Natural killer cell (primary cell): ENCODE measurements around the gene GRM7. TPM values are rescaled to one million over a fixed set of nuclear protein-coding genes. Genes with fewer than 3 reads are reported as not detected.

Experiments
- ATAC-seq, 3 donors: fragments of 150-1000 bp in 2 of 3; fragments of 200-7000 bp in 1 of 3; cut with Tn5 transposase; 1 replicate in 1 of 3; 2 replicates in 2 of 3; pipeline ENCODE4 v1.10.0; 2021; ENCODE audit warnings: mild to moderate bottlenecking in 2 of 3, moderate library complexity in 2 of 3
- DNase-seq, 2 donors: peaks; one replicate each; pipeline versions ENCODE4 v3.0.0 to v3.0.0-alpha.2; 2013 to 2021; ENCODE audit warnings: mixed read lengths in 1 of 2
- H3K27ac ChIP-seq: one replicate; pipeline ENCODE4 v1.5.1; 2013; ENCODE audit warnings: mild to moderate bottlenecking, low read length
- H3K27me3 ChIP-seq: one replicate; pipeline ENCODE4 v1.6.1; 2013; ENCODE audit warnings: low read length; ENCODE audit not compliant: control insufficient read depth, insufficient read depth
- H3K36me3 ChIP-seq: one replicate; pipeline ENCODE4 v1.6.1; 2013; ENCODE audit warnings: low read length; ENCODE audit not compliant: control insufficient read depth, insufficient read depth
- H3K4me1 ChIP-seq: one replicate; pipeline ENCODE4 v1.6.1; 2013; ENCODE audit warnings: low read length; ENCODE audit not compliant: control insufficient read depth, insufficient read depth
- H3K4me3 ChIP-seq: one replicate; pipeline ENCODE4 v1.5.1; 2013; ENCODE audit warnings: low read length
- H3K9me3 ChIP-seq: one replicate; pipeline ENCODE4 v1.6.1; 2013; ENCODE audit warnings: low read length; ENCODE audit not compliant: control insufficient read depth, insufficient read depth
- H3K27ac Mint-ChIP-seq, 2 donors: one replicate each; pipeline ENCODE4 v1.8.0; 2022; ENCODE audit warnings: mild to moderate bottlenecking in 2 of 2, mixed read lengths in 2 of 2, moderate library complexity in 1 of 2
- H3K27me3 Mint-ChIP-seq, 2 donors: one replicate each; pipeline ENCODE4 v1.8.0; 2022; ENCODE audit warnings: low read depth in 2 of 2, mixed read lengths in 2 of 2
- H3K36me3 Mint-ChIP-seq: one replicate; pipeline ENCODE4 v1.8.0; 2022; ENCODE audit warnings: mixed read lengths
- H3K4me1 Mint-ChIP-seq, 2 donors: one replicate each; pipeline ENCODE4 v1.8.0; 2022; ENCODE audit warnings: mixed read lengths in 2 of 2
- H3K4me3 Mint-ChIP-seq: one replicate; pipeline ENCODE4 v1.8.0; 2022; ENCODE audit warnings: mild to moderate bottlenecking, moderate library complexity, mixed read lengths
- H3K9me3 Mint-ChIP-seq, 2 donors: one replicate each; pipeline ENCODE4 v1.8.0; 2022; ENCODE audit warnings: mixed read lengths in 2 of 2
- WGBS: methylation state at CpG from one replicate; pipeline ENCODE4 v1.1.7; 2013; ENCODE audit warnings: missing lambda C conversion rate; ENCODE audit not compliant: insufficient coverage; 5-methylcytosine and 5-hydroxymethylcytosine counted together
- intact Hi-C: fragments of 100-400 bp; cut with micrococcal nuclease; formaldehyde crosslinking; loops from one replicate; pipeline ENCODE4 v1.14.2; 2022
- total RNA-seq, 4 donors: library from RNA; stranded (reverse); fragments of 120-200 nt in 1 of 4; gene quantifications; one replicate each; pipeline versions ENCODE4 v1.2.3 to v1.2.4, GENCODE V29; 2013 to 2022
- TF ChIP-seq, protein P1 (sequence below): fragments of 200-600 bp; IDR thresholded peaks from one replicate; pipeline ENCODE4 v1.8.0; 2022; ENCODE audit warnings: antibody characterized with exemption

Gene GRM7
- total RNA-seq, 3 donors from 2014 or later (not counting 1 experiment from before 2014, with no cell fraction given) = not detected

DNA sequence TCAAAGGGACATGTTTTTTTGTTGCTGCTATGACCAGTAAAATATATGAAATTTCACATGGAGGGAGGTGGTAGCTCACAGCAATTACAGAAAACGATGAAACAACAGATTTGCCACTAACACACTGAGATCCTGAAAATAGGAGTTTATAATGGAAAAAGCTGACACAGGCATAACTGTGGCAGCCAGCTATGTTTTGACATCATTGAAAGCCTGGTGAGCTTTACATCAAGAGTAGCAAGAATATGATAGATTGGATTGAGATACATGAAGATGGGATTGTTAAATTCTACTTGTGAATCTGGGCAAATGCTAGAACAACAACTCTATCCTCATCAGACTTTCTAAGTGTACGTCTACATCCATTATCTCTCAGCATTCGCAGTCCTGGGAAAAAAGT is 760.7 kb downstream of the GRM7 start:
- Mint-ChIP-seq H3K4me3 (no peak overlapping the region), H3K9me3 (no peaks in the 10 kb centered on the region), H3K36me3 (no peaks in the 10 kb centered on the region), H3K27me3 (no peaks in the 10 kb centered on the region), H3K27ac (no peak overlapping the region), H3K4me1 (no peaks in the 10 kb centered on the region)
- TF ChIP-seq, protein P1, sequence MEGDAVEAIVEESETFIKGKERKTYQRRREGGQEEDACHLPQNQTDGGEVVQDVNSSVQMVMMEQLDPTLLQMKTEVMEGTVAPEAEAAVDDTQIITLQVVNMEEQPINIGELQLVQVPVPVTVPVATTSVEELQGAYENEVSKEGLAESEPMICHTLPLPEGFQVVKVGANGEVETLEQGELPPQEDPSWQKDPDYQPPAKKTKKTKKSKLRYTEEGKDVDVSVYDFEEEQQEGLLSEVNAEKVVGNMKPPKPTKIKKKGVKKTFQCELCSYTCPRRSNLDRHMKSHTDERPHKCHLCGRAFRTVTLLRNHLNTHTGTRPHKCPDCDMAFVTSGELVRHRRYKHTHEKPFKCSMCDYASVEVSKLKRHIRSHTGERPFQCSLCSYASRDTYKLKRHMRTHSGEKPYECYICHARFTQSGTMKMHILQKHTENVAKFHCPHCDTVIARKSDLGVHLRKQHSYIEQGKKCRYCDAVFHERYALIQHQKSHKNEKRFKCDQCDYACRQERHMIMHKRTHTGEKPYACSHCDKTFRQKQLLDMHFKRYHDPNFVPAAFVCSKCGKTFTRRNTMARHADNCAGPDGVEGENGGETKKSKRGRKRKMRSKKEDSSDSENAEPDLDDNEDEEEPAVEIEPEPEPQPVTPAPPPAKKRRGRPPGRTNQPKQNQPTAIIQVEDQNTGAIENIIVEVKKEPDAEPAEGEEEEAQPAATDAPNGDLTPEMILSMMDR = no peak
- Histone ChIP-seq H3K36me3 (no peaks in the 10 kb centered on the region), H3K4me1 (no peaks in the 10 kb centered on the region), H3K27me3 (no peaks in the 10 kb centered on the region), H3K4me3 (no peak overlapping the region), H3K27ac (no peak overlapping the region), H3K9me3 (no peaks in the 10 kb centered on the region)
- intact Hi-C loops = no loop called here
- WGBS = 65% methylated on average over 3 of the region's 3 CpGs
- DNase-seq = no peak
- no peak for ATAC-seq

DNA sequence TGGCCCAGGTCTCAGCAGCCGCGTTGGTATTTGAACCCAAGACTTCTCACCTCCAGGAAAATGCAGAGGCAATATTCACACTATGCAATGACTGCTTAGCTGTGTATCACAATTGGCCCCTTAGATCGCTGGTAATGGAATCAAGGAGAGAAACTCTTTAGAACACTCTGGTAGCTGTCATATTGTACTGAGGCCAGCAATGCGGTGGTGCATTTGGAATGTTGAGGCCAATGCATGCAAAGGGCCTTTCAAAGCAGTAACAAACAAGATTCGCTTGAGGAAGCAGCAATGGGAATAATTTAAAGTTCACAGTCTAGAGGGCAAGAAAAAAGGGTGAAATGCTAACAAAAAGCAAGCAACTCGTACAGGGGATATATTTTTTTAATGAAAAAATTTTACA is 764.1 kb downstream of the GRM7 start:
- no peaks in the 10 kb centered on the region for H3K36me3 Mint-ChIP-seq
- H3K27me3 Mint-ChIP-seq = no peaks in the 10 kb centered on the region
- ATAC-seq = no peak

DNA sequence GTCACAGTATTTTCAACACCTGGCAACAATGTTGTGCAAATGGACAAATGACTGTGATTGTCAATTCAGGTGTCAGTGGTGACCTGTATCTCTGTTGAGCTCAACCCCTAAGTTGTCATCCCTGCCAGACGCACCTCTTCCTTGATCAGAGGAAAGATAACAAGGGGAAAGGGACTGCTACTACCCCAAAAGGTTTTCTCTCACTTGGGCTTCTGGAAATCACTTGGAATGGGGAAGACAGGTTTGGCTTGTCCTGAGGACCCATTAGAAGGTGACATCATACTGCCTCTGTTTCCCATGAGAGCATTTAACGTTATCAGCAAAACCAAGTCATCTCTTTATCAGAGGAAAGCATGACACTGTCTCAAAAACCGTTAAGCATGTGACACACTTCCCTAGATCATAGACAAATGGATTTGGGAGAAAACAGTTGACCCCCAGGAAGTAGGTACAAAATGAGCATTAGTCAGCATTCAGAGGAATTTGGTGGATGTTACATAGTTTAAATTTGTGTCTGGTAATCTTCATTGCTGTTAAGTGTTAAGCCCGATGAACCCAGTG is 769.5 kb downstream of the GRM7 start:
- peaks cover 0 to 2% of the 10 kb centered on the region in 2 donors for H3K9me3 Mint-ChIP-seq
- H3K4me3 ChIP-seq = no peak overlapping the region
- H3K27me3 Mint-ChIP-seq = no peaks in the 10 kb centered on the region
- WGBS = 33% methylated on average over 4 of the region's 4 CpGs
- no peak overlapping the region for H3K27ac Mint-ChIP-seq
- H3K27me3 ChIP-seq = no peaks in the 10 kb centered on the region
- DNase-seq (no peak), ATAC-seq (no peak)
- H3K4me3 Mint-ChIP-seq = no peak overlapping the region
- no peaks in the 10 kb centered on the region for H3K9me3 ChIP-seq
- H3K36me3 Mint-ChIP-seq = no peaks in the 10 kb centered on the region
- intact Hi-C loops = no loop called here
- no peaks in the 10 kb centered on the region for H3K4me1 ChIP-seq
- TF ChIP-seq, protein P1 = no peak
- H3K4me1 Mint-ChIP-seq = no peaks in the 10 kb centered on the region
- no peaks in the 10 kb centered on the region for H3K36me3 ChIP-seq
- H3K27ac ChIP-seq = no peak overlapping the region

More for the DNA sequence above, 764.1 kb downstream of the GRM7 start:
- intact Hi-C loops = no loop called here
- Histone ChIP-seq H3K4me1 (no peaks in the 10 kb centered on the region), H3K36me3 (no peaks in the 10 kb centered on the region), H3K4me3 (no peak overlapping the region), H3K9me3 (no peaks in the 10 kb centered on the region), H3K27me3 (no peaks in the 10 kb centered on the region), H3K27ac (no peak overlapping the region)
- H3K4me1 Mint-ChIP-seq = no peaks in the 10 kb centered on the region
- H3K27ac Mint-ChIP-seq = no peak overlapping the region
- TF ChIP-seq, protein P1 = no peak
- 93% methylated on average over 6 of the region's 6 CpGs for WGBS
- no peaks in the 10 kb centered on the region for H3K9me3 Mint-ChIP-seq
- H3K4me3 Mint-ChIP-seq = no peak overlapping the region
- no peak for DNase-seq

DNA sequence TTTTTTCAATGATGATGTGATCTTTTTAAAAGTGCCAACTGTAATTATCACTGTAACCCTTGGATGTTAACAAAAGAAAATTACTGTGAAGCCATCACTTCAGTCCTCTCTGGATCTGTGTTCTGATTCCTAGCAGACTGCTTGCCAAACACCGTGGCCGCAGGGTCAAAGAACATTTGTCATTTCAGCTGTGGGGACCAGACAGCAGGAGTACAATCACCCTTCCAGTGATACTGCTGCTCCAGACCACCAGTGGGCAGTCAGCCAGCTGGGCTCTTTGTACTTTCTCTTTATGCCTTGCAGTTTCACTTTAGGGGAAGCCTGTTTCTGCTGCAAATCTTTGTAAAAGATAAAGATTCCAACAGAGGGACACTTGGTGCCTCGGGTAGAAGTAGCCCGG is 770.0 kb downstream of the GRM7 start:
- no peaks in the 10 kb centered on the region for H3K27me3 ChIP-seq
- H3K9me3 Mint-ChIP-seq = peaks cover 0 to 2% of the 10 kb centered on the region in 2 donors
- H3K27ac Mint-ChIP-seq = no peak overlapping the region
- no peak overlapping the region for H3K4me3 ChIP-seq
- no peaks in the 10 kb centered on the region for H3K4me1 ChIP-seq
- DNase-seq (no peak), ATAC-seq (no peak)
- H3K36me3 ChIP-seq = no peaks in the 10 kb centered on the region
- intact Hi-C loops = no loop called here
- H3K4me1 Mint-ChIP-seq = no peaks in the 10 kb centered on the region
- no peak overlapping the region for H3K4me3 Mint-ChIP-seq
- H3K36me3 Mint-ChIP-seq = no peaks in the 10 kb centered on the region
- no peaks in the 10 kb centered on the region for H3K9me3 ChIP-seq
- whole genome bisulfite sequencing = 30% methylated on average over 4 of the region's 4 CpGs
- no peaks in the 10 kb centered on the region for H3K27me3 Mint-ChIP-seq
- TF ChIP-seq, protein P1 = no peak
- no peak overlapping the region for H3K27ac ChIP-seq
